Measurements from ENCODE around the gene ITGB4. TPM values are rescaled to one million over a fixed set of nuclear protein-coding genes. Genes with fewer than 3 reads are reported as not detected.

The ITGB4 gene
- total and polyA plus RNA-seq, 2 of the 13 experiments (the other 11 are each of a cell fraction or from before 2014, with no cell fraction given) = 6.9 to 14.5 TPM

DNA sequence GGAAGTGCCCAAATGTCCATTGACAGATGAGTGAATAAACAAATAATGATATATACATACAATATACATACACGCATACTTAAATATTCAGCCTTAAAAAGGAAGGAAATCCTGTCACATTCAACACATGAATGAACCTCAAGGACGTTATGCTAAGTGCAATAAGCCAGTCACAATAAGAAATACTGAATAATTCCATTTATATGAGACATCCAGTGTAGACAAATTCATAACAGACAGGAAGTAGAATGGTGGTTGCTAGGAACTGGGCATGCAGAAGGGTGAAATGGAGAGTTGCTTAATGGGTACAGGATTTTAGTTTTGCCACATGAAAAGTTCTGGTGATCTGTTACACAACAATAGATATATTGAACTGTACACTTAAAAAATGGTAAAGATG lies 8.8 kb upstream of the ITGB4 start:
- Histone ChIP-seq H2AFZ (ENCODE audit: low read length) (no peak overlapping the region), H3K4me3 (replicated peaks in 1 of 3; ENCODE audit: insufficient read depth in 1 of 3, low read depth in 2 of 3, low read length in 3 of 3) (no peak overlapping the region), H3K4me1 (ENCODE audit: insufficient read depth, low read length) (no peaks in the 10 kb centered on the region), H3K9me3 (ENCODE audit: low read length) (no peaks in the 10 kb centered on the region), H4K20me1 (ENCODE audit: insufficient read depth, low read length) (no peaks in the 10 kb centered on the region), H3K4me2 (ENCODE audit: low read depth, low read length) (no peak overlapping the region), H3K79me2 (ENCODE audit: insufficient read depth, low read length) (no peaks in the 10 kb centered on the region), H3K27me3 (ENCODE audit: control insufficient read depth in 1 of 2, insufficient read depth in 2 of 2, low read length in 2 of 2) (peaks cover 0 to 8% of the 10 kb centered on the region in 2 experiments; a peak in 1 of 5 replicates), H3K36me3 (replicated peaks in 1 of 2; ENCODE audit: control insufficient read depth in 1 of 2, insufficient read depth in 2 of 2, low read length in 2 of 2) (peaks cover 2 to 3% of the 10 kb centered on the region in 2 experiments; a peak in 2 of 5 replicates), H3K27ac (ENCODE audit: extremely low read length, insufficient read depth, low read length) (no peak overlapping the region), H3K9ac (ENCODE audit: insufficient read depth, low read depth, low read length) (no peak overlapping the region)
- POLR2A ChIA-PET = no interaction called here
- no TSS peak for BruUV-seq (replicated peaks)
- no peak for TF ChIP-seq ZNF256 (CRISPR knock-in tag; conservative IDR thresholded peaks at IDR 0.05)
- TF ChIP-seq FOSL2 (CRISPR knock-in tag; IDR thresholded peaks at IDR 0.05) = no peak
- no peak for TF ChIP-seq ZNF720 (CRISPR knock-in tag; IDR thresholded peaks at IDR 0.05)
- no peak for TF ChIP-seq ZNF10 (CRISPR knock-in tag; IDR thresholded peaks at IDR 0.05; ENCODE audit: borderline replicate concordance, low read depth)
- no peak for TF ChIP-seq ZNF24 (IDR thresholded peaks at IDR 0.05)
- TF ChIP-seq YEATS4 (CRISPR knock-in tag; IDR thresholded peaks at IDR 0.05; ENCODE audit: borderline replicate concordance) = no peak
- CTCF ChIA-PET (ENCODE audit: low intra/inter-chr PET ratio, low total read pairs) = no interaction called here
- intact Hi-C loops (cut with micrococcal nuclease; ENCODE audit: unreplicated experiment) = no loop called here
- WGBS (ENCODE audit: low lambda C conversion rate) = 43% methylated on average over 2 of the region's 2 CpGs
- no peak for FAIRE-seq
- DNase-seq (ENCODE audit: low spot score) = no peak
- in situ Hi-C loops (cut with HindIII; ENCODE audit: extremely low pct_ligation_motif_present, low pct_unique_long_range_greater_than_20kb) = no loop called here
- ATAC-seq = no peak

GRCh38 chr17:75719732-75720131 lies 1.5 kb upstream of the ITGB4 start:
- intact Hi-C loops (cut with micrococcal nuclease; ENCODE audit: unreplicated experiment) (no loop called here), in situ Hi-C loops (cut with HindIII; ENCODE audit: extremely low pct_ligation_motif_present, low pct_unique_long_range_greater_than_20kb) (no loop called here)
- Histone ChIP-seq H2AFZ (ENCODE audit: low read length) (no peak overlapping the region), H4K20me1 (ENCODE audit: insufficient read depth, low read length) (no peaks in the 10 kb centered on the region), H3K27ac (ENCODE audit: extremely low read length, insufficient read depth, low read length) (no peak overlapping the region), H3K9me3 (ENCODE audit: low read length) (no peaks in the 10 kb centered on the region), H3K4me3 (replicated peaks in 1 of 3; ENCODE audit: insufficient read depth in 1 of 3, low read depth in 2 of 3, low read length in 3 of 3) (no peak overlapping the region), H3K36me3 (replicated peaks in 1 of 2; ENCODE audit: control insufficient read depth in 1 of 2, insufficient read depth in 2 of 2, low read length in 2 of 2) (no peaks in the 10 kb centered on the region), H3K27me3 (ENCODE audit: control insufficient read depth in 1 of 2, insufficient read depth in 2 of 2, low read length in 2 of 2) (peaks cover 8 to 49% of the 10 kb centered on the region in 2 experiments; a peak in 3 of 5 replicates), H3K4me2 (ENCODE audit: low read depth, low read length) (no peak overlapping the region), H3K79me2 (ENCODE audit: insufficient read depth, low read length) (no peaks in the 10 kb centered on the region), H3K4me1 (ENCODE audit: insufficient read depth, low read length) (peaks cover 32% of the 10 kb centered on the region), H3K9ac (ENCODE audit: insufficient read depth, low read depth, low read length) (no peak overlapping the region)
- DNase-seq (ENCODE audit: low spot score) = no peak
- TF ChIP-seq, protein P1, sequence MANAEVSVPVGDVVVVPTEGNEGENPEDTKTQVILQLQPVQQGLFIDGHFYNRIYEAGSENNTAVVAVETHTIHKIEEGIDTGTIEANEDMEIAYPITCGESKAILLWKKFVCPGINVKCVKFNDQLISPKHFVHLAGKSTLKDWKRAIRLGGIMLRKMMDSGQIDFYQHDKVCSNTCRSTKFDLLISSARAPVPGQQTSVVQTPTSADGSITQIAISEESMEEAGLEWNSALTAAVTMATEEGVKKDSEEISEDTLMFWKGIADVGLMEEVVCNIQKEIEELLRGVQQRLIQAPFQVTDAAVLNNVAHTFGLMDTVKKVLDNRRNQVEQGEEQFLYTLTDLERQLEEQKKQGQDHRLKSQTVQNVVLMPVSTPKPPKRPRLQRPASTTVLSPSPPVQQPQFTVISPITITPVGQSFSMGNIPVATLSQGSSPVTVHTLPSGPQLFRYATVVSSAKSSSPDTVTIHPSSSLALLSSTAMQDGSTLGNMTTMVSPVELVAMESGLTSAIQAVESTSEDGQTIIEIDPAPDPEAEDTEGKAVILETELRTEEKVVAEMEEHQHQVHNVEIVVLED (CRISPR knock-in tag; IDR thresholded peaks at IDR 0.05; ENCODE audit: borderline replicate concordance) = no peak
- TF ChIP-seq ZMYM3 (CRISPR knock-in tag; IDR thresholded peaks at IDR 0.05) = 0 out of 2 replicates have a peak, but pooled peaks have one; percentile 8
- POLR2A ChIA-PET = no interaction called here
- CTCF ChIA-PET (ENCODE audit: low intra/inter-chr PET ratio, low total read pairs) = no interaction called here
- no peak for ATAC-seq
- no peak for FAIRE-seq
- BruUV-seq (replicated peaks) = no TSS peak
- 25% methylated on average over 2 of the region's 2 CpGs for WGBS (ENCODE audit: low lambda C conversion rate)
